Neural cell (in vitro differentiated cells): ENCODE results near the gene PDE9A. TPM values are rescaled to one million over a fixed set of nuclear protein-coding genes. Genes with fewer than 3 reads are reported as not detected.

ENCODE experiments used
- H2AFZ ChIP-seq: fragments of 200-600, 300-800 bp; sonication (generic), shearing (Covaris generic); 2 replicates; pipeline ENCODE4 v1.6.0; 2014; ENCODE audit warnings: low read depth, mild to moderate bottlenecking, antibody characterized with exemption, low read length, moderate library complexity
- H3F3A ChIP-seq: fragments of 200-600 bp; shearing (Covaris generic); 2 replicates; pipeline ENCODE4 v1.6.1; 2016; ENCODE audit warnings: mild to moderate bottlenecking, moderate library complexity, mixed read lengths, antibody characterized with exemption, low read length; ENCODE audit not compliant: insufficient read depth, poor library complexity, severe bottlenecking
- H3K27ac ChIP-seq: fragments of 200-600, 300-800 bp; sonication (generic), shearing (Covaris generic); 2 replicates; pipeline ENCODE4 v1.5.1; 2014; ENCODE audit warnings: mild to moderate bottlenecking, low read length, moderate library complexity
- H3K27me3 ChIP-seq: fragments of 300-800, 200-600 bp; sonication (generic), shearing (Covaris generic); 2 replicates; pipeline ENCODE4 v1.6.0; 2014; ENCODE audit warnings: mild to moderate bottlenecking, low read depth, low read length, moderate library complexity; ENCODE audit not compliant: insufficient read depth
- H3K36me3 ChIP-seq: fragments of 300-800, 200-600 bp; sonication (generic), shearing (Covaris generic); 2 replicates; pipeline ENCODE4 v1.5.1; 2014; ENCODE audit warnings: mild to moderate bottlenecking, antibody characterized with exemption, low read length, moderate library complexity; ENCODE audit not compliant: insufficient read depth
- H3K4me2 ChIP-seq: fragments of 300-800, 200-600 bp; sonication (generic), shearing (Covaris generic); 2 replicates; pipeline ENCODE4 v1.6.0; 2014; ENCODE audit warnings: mild to moderate bottlenecking, low read length
- H3K4me3 ChIP-seq: fragments of 300-800, 200-600 bp; sonication (generic), shearing (Covaris generic); 2 replicates; pipeline ENCODE4 v1.5.1; 2014; ENCODE audit warnings: mild to moderate bottlenecking, low read length, moderate library complexity
- H3K79me2 ChIP-seq: fragments of 200-600 bp; shearing (Covaris generic); replicated peaks from 2 replicates; pipeline ENCODE4 v1.6.0; 2014; ENCODE audit warnings: mild to moderate bottlenecking, low read length, moderate library complexity; ENCODE audit not compliant: insufficient read depth
- H3K9ac ChIP-seq: fragments of 300-800, 200-600 bp; sonication (generic), shearing (Covaris generic); 2 replicates; pipeline ENCODE4 v1.6.1; 2016; ENCODE audit warnings: mild to moderate bottlenecking, low read length, mixed read lengths
- H3K9me2 ChIP-seq: fragments of 200-600 bp; shearing (Covaris generic); 2 replicates; pipeline ENCODE4 v1.6.1; 2016; ENCODE audit warnings: mild to moderate bottlenecking, low read length, mixed read lengths; ENCODE audit not compliant: insufficient read depth
- H3K9me3 ChIP-seq: fragments of 200-600, 300-800 bp; sonication (generic), shearing (Covaris generic); 2 replicates; pipeline ENCODE4 v1.6.1; 2016; ENCODE audit warnings: mild to moderate bottlenecking, mixed run types, low read length, moderate library complexity, mixed read lengths
- H4K20me1 ChIP-seq: fragments of 200-600 bp; shearing (Covaris generic); 2 replicates; pipeline ENCODE4 v1.6.1; 2016; ENCODE audit warnings: mild to moderate bottlenecking, mixed run types; ENCODE audit not compliant: insufficient read depth
- CTCF ChIP-seq: fragments of 450-650 bp; IDR thresholded peaks from 2 replicates; pipeline ENCODE4 v1.5.1; 2014; ENCODE audit warnings: antibody characterized with exemption, mild to moderate bottlenecking, moderate library complexity; ENCODE audit not compliant: poor library complexity, severe bottlenecking
- EP300 ChIP-seq: fragments of 450-650 bp; conservative IDR thresholded peaks from 2 replicates; pipeline ENCODE4 v1.6.1; 2014; ENCODE audit warnings: antibody characterized with exemption, mild to moderate bottlenecking, moderate library complexity; ENCODE audit not compliant: poor library complexity, severe bottlenecking
- EZH2 ChIP-seq: fragments of 200-600, 300-800 bp; shearing (Covaris generic), sonication (generic); IDR thresholded peaks from 2 replicates; pipeline ENCODE4 v1.6.1; 2014; ENCODE audit warnings: antibody characterized with exemption, low read length, borderline replicate concordance, mild to moderate bottlenecking; ENCODE audit not compliant: insufficient read depth, poor library complexity, severe bottlenecking
- MXI1 ChIP-seq: fragments of 450-650 bp; conservative IDR thresholded peaks from 2 replicates; pipeline ENCODE4 v1.6.1; 2014; ENCODE audit warnings: antibody characterized with exemption, mild to moderate bottlenecking; ENCODE audit not compliant: poor library complexity, severe bottlenecking
- POLR2AphosphoS5 ChIP-seq: IDR thresholded peaks from 2 replicates; pipeline ENCODE4 v1.6.1; 2012
- RAD21 ChIP-seq: fragments of 450-650 bp; conservative IDR thresholded peaks from 2 replicates; pipeline ENCODE4 v1.6.1; 2014; ENCODE audit warnings: antibody characterized with exemption, mild to moderate bottlenecking, moderate library complexity
- SMC3 ChIP-seq: fragments of 450-650 bp; conservative IDR thresholded peaks from 2 replicates; pipeline ENCODE4 v1.6.1; 2014; ENCODE audit warnings: antibody characterized with exemption, mild to moderate bottlenecking, moderate library complexity; ENCODE audit not compliant: poor library complexity
- polyA plus RNA-seq: library from polyadenylated mRNA; depleted of rRNA; stranded (reverse); fragments of >200 nt; gene quantifications from 2 replicates; pipeline ENCODE4 v1.2.3, GENCODE V29; 2014
- TF ChIP-seq, protein P1 (sequence below): IDR thresholded peaks from 2 replicates; pipeline ENCODE4 v1.6.1; 2012; ENCODE audit warnings: borderline replicate concordance

PDE9A gene
- polyA plus RNA-seq, 1 donor from 2014 or later: 32.2 TPM

DNA sequence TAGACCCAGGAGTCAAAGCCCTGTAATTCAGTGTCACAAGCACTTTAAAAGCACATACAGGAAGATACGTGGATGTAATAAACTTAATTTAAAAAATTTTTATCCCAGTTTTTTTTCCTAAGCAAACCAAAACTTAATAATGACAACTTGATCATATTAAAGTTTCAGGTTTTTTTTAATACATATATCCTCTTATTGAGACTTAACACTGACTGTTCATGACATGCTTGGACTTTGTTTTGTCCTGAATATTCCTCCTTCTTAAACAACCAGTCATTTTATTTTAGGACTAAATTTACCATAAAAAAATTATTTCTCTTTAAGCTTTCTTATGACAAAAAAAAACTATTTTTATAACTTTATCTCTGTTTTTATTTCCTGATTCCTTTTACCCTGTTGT lies 161.8 kb downstream of the PDE9A start:
- Histone ChIP-seq H3K4me3 (no peak overlapping the region), H3K79me2 (no peaks in the 10 kb centered on the region), H3K9me2 (no peaks in the 10 kb centered on the region), H3K9me3 (peaks cover 4% of the 10 kb centered on the region), H3K27me3 (no peaks in the 10 kb centered on the region), H3F3A (no peaks in the 10 kb centered on the region), H4K20me1 (no peaks in the 10 kb centered on the region), H3K27ac (no peak overlapping the region), H3K36me3 (no peaks in the 10 kb centered on the region), H3K9ac (no peak overlapping the region), H3K4me2 (no peak overlapping the region), H2AFZ (no peak overlapping the region)
- TF ChIP-seq CTCF: no peak
- TF ChIP-seq EZH2: no peak
- TF ChIP-seq MXI1: no peak
- no peak for TF ChIP-seq EP300
- no peak for TF ChIP-seq POLR2AphosphoS5
- TF ChIP-seq SMC3: no peak
- TF ChIP-seq, protein P1, sequence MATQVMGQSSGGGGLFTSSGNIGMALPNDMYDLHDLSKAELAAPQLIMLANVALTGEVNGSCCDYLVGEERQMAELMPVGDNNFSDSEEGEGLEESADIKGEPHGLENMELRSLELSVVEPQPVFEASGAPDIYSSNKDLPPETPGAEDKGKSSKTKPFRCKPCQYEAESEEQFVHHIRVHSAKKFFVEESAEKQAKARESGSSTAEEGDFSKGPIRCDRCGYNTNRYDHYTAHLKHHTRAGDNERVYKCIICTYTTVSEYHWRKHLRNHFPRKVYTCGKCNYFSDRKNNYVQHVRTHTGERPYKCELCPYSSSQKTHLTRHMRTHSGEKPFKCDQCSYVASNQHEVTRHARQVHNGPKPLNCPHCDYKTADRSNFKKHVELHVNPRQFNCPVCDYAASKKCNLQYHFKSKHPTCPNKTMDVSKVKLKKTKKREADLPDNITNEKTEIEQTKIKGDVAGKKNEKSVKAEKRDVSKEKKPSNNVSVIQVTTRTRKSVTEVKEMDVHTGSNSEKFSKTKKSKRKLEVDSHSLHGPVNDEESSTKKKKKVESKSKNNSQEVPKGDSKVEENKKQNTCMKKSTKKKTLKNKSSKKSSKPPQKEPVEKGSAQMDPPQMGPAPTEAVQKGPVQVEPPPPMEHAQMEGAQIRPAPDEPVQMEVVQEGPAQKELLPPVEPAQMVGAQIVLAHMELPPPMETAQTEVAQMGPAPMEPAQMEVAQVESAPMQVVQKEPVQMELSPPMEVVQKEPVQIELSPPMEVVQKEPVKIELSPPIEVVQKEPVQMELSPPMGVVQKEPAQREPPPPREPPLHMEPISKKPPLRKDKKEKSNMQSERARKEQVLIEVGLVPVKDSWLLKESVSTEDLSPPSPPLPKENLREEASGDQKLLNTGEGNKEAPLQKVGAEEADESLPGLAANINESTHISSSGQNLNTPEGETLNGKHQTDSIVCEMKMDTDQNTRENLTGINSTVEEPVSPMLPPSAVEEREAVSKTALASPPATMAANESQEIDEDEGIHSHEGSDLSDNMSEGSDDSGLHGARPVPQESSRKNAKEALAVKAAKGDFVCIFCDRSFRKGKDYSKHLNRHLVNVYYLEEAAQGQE: no peak

- Histone ChIP-seq H3K9me3 (peaks cover 4% of the 10 kb centered on the region), H3K9ac (no peak overlapping the region), H3K4me3 (no peak overlapping the region), H3K27me3 (no peaks in the 10 kb centered on the region), H3K36me3 (no peaks in the 10 kb centered on the region), H3K4me2 (no peak overlapping the region), H3K27ac (no peak overlapping the region), H4K20me1 (no peaks in the 10 kb centered on the region), H2AFZ (no peak overlapping the region), H3K79me2 (no peaks in the 10 kb centered on the region), H3K9me2 (no peaks in the 10 kb centered on the region), H3F3A (no peaks in the 10 kb centered on the region)
- TF ChIP-seq CTCF (peak; percentile 30), RAD21 (no peak), SMC3 (peak; percentile 29)
Observed at GRCh38 chr21:42818328-42818749, 164.9 kb downstream of the PDE9A start.
